ENCODE results near the gene LTBP4.
A peak's percentile ranks its signal among the peaks of the same experiment; 100 is the strongest.
"Not testable (repeated sequence)": the region's sequence is repeated elsewhere in the genome, so short reads cannot be mapped to it uniquely, and the experiment has no call there.

The LTBP4 gene

GRCh38 chr19:40629346-40629745 lies 28.2 kb downstream of the LTBP4 start:
- DNase-seq (ENCODE audit: low spot score): no peak

- no peak for DNase-seq (ENCODE audit: low spot score)
These were observed 29.5 kb downstream of the LTBP4 start for GRCh38 chr19:40630571-40631160.

GRCh38 chr19:40632311-40633036 lies 31.3 kb downstream of the LTBP4 start:
- no peak for DNase-seq (ENCODE audit: low spot score)

DNA sequence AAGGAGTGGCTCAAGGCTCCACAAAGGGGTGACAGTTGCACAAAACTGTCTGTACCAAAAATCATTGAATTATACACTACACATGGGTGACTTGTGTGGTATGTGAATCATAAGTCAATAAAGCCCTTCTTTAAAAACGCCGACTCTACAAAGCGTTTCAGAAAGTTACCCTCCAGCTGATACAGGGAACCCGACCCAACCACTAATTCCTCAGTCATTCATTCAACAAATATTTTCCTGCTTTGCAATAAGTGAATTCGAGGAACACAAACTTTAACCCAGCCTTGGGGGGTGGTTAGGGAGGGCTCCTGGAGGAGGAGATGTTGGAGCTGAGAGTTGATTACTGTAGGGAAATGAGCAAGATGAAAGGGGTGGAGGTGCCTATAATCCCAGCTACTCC lies 32.0 kb downstream of the LTBP4 start:
- DNase-seq (ENCODE audit: low spot score): no peak

DNA sequence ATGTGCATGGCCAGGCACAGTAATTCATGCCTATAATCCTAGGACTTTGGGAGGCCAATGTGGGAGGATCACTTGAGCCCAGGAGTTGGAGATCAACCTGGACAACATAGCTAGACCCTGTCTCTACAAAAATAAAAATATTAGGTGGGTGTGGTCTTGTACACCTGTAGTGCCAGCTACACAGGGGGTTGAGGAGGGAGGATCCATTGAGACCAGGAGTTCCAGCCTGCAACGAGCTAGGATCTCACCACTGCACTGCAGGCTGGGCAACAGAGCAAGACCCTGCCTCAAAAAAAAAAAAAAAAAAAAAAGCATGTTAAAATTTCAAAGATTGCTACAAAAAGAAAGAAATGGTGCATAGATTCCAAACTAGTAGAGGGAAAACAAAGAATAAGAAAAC lies 37.2 kb downstream of the LTBP4 start:
- no peak for DNase-seq (ENCODE audit: low spot score)

DNA sequence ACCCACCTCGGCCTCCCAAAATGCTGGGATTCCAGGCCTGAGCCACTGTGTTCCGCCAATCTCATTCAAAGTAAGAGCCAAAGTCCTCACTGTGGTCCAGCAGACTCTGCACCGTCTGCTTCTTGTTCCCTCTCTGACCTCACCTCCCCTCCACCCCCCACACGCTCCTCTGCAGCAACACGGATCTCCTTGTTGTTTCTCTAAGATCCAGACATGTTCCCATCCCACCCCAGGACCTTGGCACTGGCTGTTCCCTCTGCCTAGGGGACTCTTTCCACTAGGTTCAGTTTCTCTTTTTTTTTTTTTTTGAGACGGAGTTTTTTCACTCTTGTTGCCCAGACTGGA lies 38.4 kb downstream of the LTBP4 start:
- no peak for DNase-seq (ENCODE audit: low spot score)

DNA sequence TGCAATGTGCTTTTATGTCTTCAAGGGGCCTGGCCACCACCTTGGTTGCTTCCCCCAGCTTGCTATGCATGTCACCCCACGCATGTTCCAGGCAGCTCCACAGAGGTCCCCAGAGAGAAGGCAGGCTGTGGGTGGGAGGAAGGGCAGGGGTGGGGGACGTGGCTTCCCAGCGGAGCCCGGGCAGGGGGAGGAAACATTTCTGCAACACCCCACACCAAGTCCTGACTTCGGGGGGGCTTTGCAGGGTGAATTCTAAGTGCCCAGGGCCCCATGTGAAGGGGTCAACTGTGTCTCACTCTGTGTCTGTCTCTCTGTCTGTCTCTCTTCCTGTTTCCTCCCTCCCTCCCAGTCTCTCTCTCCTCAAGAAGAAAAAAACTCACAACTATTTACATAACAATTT lies 39.6 kb downstream of the LTBP4 start:
- DNase-seq (ENCODE audit: low spot score): no peak

GRCh38 chr19:40641281-40641680 lies 40.1 kb downstream of the LTBP4 start:
- DNase-seq (ENCODE audit: low spot score): no peak

DNA sequence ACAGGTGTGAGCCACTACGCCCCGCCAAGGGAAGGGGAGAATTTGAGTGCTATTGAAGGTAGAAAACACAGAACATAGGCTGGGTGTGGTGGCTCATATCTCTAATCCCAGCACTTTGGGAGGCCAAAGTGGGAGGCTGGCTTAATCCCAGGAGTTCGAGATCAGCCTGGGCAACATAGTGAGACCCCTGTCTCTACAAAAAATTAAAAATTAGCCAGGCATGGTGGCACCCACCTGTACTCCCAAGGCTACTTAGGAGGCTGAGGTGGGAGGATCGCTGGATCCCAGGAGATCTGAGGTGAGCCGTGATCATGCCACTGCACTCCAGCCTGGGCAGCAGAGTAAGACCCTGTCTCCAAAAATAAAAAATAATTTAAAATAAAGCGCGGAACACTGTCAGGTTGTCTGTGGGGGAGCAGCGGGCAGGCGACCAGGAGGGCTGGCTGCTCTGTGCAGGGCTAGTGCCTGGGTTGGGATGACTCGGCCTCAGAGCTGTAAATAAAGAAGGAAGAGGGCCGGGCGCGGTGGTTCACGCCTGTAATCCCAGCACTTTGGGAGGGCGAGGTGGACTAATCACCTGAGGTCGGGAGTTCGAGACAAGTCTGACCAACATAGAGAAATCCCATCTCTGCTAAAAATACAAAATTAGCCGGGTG lies 41.0 kb downstream of the LTBP4 start:
- DNase-seq (ENCODE audit: low spot score): no peak

GRCh38 chr19:40642757-40643305 lies 41.7 kb downstream of the LTBP4 start:
- DNase-seq (ENCODE audit: low spot score): no peak

- peak; percentile 36 for DNase-seq (ENCODE audit: low spot score)
These were observed 45.6 kb downstream of the LTBP4 start for GRCh38 chr19:40646743-40647254.

GRCh38 chr19:40649903-40650675 lies 48.9 kb downstream of the LTBP4 start:
- peak; percentile 45 for DNase-seq (ENCODE audit: low spot score)

- DNase-seq (ENCODE audit: low spot score): no peak
These were observed 49.7 kb downstream of the LTBP4 start for GRCh38 chr19:40650749-40651305.

GRCh38 chr19:40652303-40652702 lies 51.1 kb downstream of the LTBP4 start:
- DNase-seq (ENCODE audit: low spot score): not testable (repeated sequence)

- DNase-seq (ENCODE audit: low spot score): not testable (repeated sequence)
These were observed 54.5 kb downstream of the LTBP4 start for GRCh38 chr19:40655684-40656083.

- DNase-seq (ENCODE audit: low spot score): no peak
These were observed 56.9 kb downstream of the LTBP4 start for GRCh38 chr19:40658031-40658430.

DNA sequence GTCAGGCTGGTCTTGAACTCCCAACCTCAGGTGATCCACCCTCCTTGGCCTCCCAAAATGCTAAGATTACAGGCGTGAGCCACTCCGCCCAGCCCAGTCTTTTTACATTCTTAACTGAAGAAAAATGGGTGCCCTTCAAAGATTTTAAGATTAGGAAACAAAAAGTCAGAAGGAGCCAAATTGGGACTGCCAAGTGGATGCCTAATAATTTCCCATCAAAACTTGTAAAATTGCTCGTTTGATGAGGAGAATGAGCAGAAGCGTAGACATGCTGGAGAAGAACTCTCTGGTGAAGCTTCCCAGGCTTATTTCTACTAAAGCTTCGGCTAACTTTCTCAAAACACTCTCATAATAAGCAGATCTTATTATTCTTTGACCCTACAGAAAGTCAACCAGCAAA lies 57.9 kb downstream of the LTBP4 start:
- DNase-seq (ENCODE audit: low spot score): no peak

DNA sequence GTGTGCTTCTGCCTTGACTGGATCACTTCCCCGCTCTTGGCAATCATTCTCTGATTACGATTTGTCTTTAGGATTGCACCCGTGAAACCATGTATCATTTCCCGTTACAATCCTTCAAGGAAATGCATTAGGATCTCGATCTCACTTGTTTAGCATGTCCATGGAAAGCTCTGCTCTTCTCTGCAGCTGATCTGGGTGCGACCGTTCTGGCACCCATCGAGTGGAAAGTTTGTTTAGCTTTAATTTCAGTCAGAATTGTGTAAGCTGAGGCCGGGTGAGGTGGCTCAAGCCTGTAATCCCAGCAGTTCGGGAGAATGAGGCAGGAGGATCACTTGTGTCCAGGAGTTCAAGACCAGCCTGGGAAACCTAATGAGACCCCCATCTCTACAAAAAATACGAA lies 58.4 kb downstream of the LTBP4 start:
- no peak for DNase-seq (ENCODE audit: low spot score)

- DNase-seq (ENCODE audit: low spot score): no peak
These were observed 60.4 kb downstream of the LTBP4 start for GRCh38 chr19:40661616-40662015.

DNA sequence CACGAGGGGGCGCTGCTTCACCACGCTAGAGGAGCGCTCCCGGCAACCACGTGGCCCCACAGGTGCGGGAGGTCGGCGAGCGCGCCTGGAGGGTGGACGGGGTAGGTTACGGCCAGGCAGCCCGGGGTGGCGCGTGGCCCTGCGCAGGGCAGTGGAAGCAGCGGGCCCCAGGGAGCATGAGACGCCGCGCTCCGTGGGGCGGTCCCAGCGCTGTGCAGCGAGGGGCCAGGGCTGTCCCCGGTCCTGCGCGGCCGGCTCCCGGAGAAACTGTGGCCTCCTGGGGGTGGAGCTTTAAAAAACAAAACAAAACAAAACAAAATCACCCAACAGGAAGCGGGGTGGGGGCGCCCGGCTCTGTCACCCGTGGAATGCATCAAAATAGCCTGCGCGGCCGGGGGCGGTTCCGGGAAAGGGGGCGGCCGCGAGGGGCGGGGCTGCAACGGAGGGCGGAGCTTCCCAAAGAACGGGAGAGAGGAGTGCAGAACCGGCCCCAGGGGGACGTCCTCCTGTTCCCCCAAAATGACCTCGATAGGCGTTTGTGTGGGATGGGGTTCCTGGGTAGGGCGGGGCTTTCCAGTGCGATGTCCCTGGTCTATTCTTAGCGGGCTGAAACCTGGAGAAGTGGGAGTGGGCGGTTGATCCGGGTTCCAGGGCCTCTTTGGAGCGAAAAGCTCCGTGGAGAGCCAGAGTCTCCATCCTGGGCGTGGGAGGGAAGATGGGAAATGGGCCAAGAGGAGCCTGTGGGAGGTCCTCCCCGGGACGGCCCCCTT lies 61.9 kb downstream of the LTBP4 start:
- peak; percentile 90 for DNase-seq (ENCODE audit: low spot score)

Data from SW480 (cell line).